Testis (tissue), 3 donors: Measurements from ENCODE around the gene RIMS1. TPM values are rescaled to one million over a fixed set of nuclear protein-coding genes. Genes with fewer than 3 reads are reported as not detected.

ENCODE experiments used
- DNase-seq: peaks from one replicate; pipeline ENCODE4 v3.0.0-alpha.2; 2019
- H3K27ac ChIP-seq, 2 donors: fragments of 200-600 bp; sonication (generic); one replicate each; pipeline ENCODE4 v1.5.1; 2019
- H3K27me3 ChIP-seq: fragments of 200-600 bp; sonication (generic); one replicate; pipeline ENCODE4 v1.5.1; 2019
- H3K36me3 ChIP-seq: fragments of 200-600 bp; sonication (generic); one replicate; pipeline ENCODE4 v1.5.1; 2017; ENCODE audit warnings: low read depth; ENCODE audit errors: missing control alignments
- H3K4me1 ChIP-seq: fragments of 200-600 bp; sonication (generic); one replicate; pipeline ENCODE4 v1.5.1; 2019
- H3K4me3 ChIP-seq, 2 donors: fragments of 200-600 bp; sonication (generic); one replicate each; pipeline ENCODE4 v1.5.1; 2017 to 2019
- H3K9me3 ChIP-seq: fragments of 200-600 bp; sonication (generic); one replicate; pipeline ENCODE4 v1.5.1; 2017
- CTCF ChIP-seq, 3 experiments: fragments of 450-650 bp in 2 of 3; fragments of 200-600 bp in 1 of 3; sonication (generic) in 1 of 3; IDR thresholded peaks; one replicate each; pipeline ENCODE4 v1.5.1; 2016 to 2019; ENCODE audit warnings: antibody characterized with exemption in 3 of 3, mild to moderate bottlenecking in 2 of 3, moderate library complexity in 1 of 3
- POLR2A ChIP-seq: fragments of 450-650 bp; IDR thresholded peaks from one replicate; pipeline ENCODE4 v1.6.1; 2017; ENCODE audit warnings: antibody characterized with exemption, mild to moderate bottlenecking, moderate library complexity
- WGBS, 2 donors: methylation state at CpG; one replicate each; pipeline ENCODE4 v1.1.5; 2018; 5-methylcytosine and 5-hydroxymethylcytosine counted together
- intact Hi-C: fragments of 100-400 bp; cut with DNase I; formaldehyde crosslinking; loops from one replicate; pipeline ENCODE4 v1.15.1; 2023; ENCODE audit warnings: low total_unique reads
- polyA plus RNA-seq: library from polyadenylated mRNA; stranded (reverse); fragments of 350-450 nt; fragmentation: Illumina TruSeq; extraction: RNeasy Lipid Tissue Mini Kit (QIAGEN cat#74804); gene quantifications from one replicate; pipeline ENCODE4 v1.2.3, GENCODE V29; 2014; ENCODE audit warnings: low read depth, low replicate concordance; ENCODE audit not compliant: insufficient read depth
- total RNA-seq, 2 donors: library from RNA; depleted of rRNA; stranded (reverse); fragments of >200 nt; gene quantifications; one replicate each; pipeline ENCODE4 v1.2.3, GENCODE V29; 2016

The RIMS1 gene
- total and polyA plus RNA-seq, 3 donors from 2014 or later = 10.0 to 40.9 (median 40.6) TPM

- no peak for DNase-seq
- H3K36me3 ChIP-seq = no peaks in the 10 kb centered on the region
- no peak overlapping the region for H3K27ac ChIP-seq
- intact Hi-C loops = no loop called here
- TF ChIP-seq POLR2A (no peak), CTCF (IDR thresholded peaks at IDR 0.05) (no peak)
- H3K4me3 ChIP-seq = no peak overlapping the region
- 59 to 80% methylated on average over 2 of the region's 2 CpGs for WGBS, 2 donors
- H3K27me3 ChIP-seq = no peaks in the 10 kb centered on the region
- no peaks in the 10 kb centered on the region for H3K4me1 ChIP-seq
- no peaks in the 10 kb centered on the region for H3K9me3 ChIP-seq
Observed at GRCh38 chr6:72203983-72204382, 317.6 kb downstream of the RIMS1 start.

- H3K4me3 ChIP-seq = no peak overlapping the region
- no peak overlapping the region for H3K27ac ChIP-seq
- intact Hi-C loops = no loop called here
- no peaks in the 10 kb centered on the region for H3K27me3 ChIP-seq
- no peak for DNase-seq
- no peak for TF ChIP-seq CTCF (IDR thresholded peaks at IDR 0.05)
- no peak for TF ChIP-seq POLR2A
- H3K36me3 ChIP-seq = no peaks in the 10 kb centered on the region
- no peaks in the 10 kb centered on the region for H3K4me1 ChIP-seq
- H3K9me3 ChIP-seq = no peaks in the 10 kb centered on the region
Observed at GRCh38 chr6:72205500-72205899, 319.1 kb downstream of the RIMS1 start.

- Histone ChIP-seq H3K4me3 (no peak overlapping the region), H3K27me3 (no peaks in the 10 kb centered on the region), H3K27ac (no peak overlapping the region), H3K9me3 (no peaks in the 10 kb centered on the region), H3K4me1 (no peaks in the 10 kb centered on the region), H3K36me3 (no peaks in the 10 kb centered on the region)
- DNase-seq = no peak
- 71 to 77% methylated on average over 3 of the region's 3 CpGs for WGBS, 2 donors
- intact Hi-C loops = no loop called here
- no peak for TF ChIP-seq CTCF (IDR thresholded peaks at IDR 0.05)
- TF ChIP-seq POLR2A = no peak
Observed at GRCh38 chr6:72206606-72207005, 320.3 kb downstream of the RIMS1 start.

- Histone ChIP-seq H3K4me1 (no peaks in the 10 kb centered on the region), H3K36me3 (no peaks in the 10 kb centered on the region), H3K9me3 (no peaks in the 10 kb centered on the region), H3K27ac (no peak overlapping the region), H3K27me3 (no peaks in the 10 kb centered on the region), H3K4me3 (no peak overlapping the region)
- WGBS, 2 donors = 59 to 74% methylated on average over 3 of the region's 3 CpGs
- intact Hi-C loops = no loop called here
- no peak for DNase-seq
- no peak for TF ChIP-seq CTCF (IDR thresholded peaks at IDR 0.05)
- TF ChIP-seq POLR2A = no peak
Observed at GRCh38 chr6:72212686-72213085, 326.3 kb downstream of the RIMS1 start.

- WGBS, 2 donors = 83 to 89% methylated on average over 1 of the region's 1 CpG
- intact Hi-C loops = no loop called here
- H3K36me3 ChIP-seq = no peaks in the 10 kb centered on the region
Observed at GRCh38 chr6:72213654-72214053, 327.3 kb downstream of the RIMS1 start.

More at GRCh38 chr6:72213654-72214053, 327.3 kb downstream of the RIMS1 start:
- H3K9me3 ChIP-seq = no peaks in the 10 kb centered on the region
- H3K4me1 ChIP-seq = no peaks in the 10 kb centered on the region
- H3K27me3 ChIP-seq = no peaks in the 10 kb centered on the region
- H3K4me3 ChIP-seq = no peak overlapping the region
- TF ChIP-seq CTCF (IDR thresholded peaks at IDR 0.05) (no peak), POLR2A (no peak)
- no peak for DNase-seq
- no peak overlapping the region for H3K27ac ChIP-seq
